ENCODE data around the gene ELOVL5.

The ELOVL5 gene

DNA sequence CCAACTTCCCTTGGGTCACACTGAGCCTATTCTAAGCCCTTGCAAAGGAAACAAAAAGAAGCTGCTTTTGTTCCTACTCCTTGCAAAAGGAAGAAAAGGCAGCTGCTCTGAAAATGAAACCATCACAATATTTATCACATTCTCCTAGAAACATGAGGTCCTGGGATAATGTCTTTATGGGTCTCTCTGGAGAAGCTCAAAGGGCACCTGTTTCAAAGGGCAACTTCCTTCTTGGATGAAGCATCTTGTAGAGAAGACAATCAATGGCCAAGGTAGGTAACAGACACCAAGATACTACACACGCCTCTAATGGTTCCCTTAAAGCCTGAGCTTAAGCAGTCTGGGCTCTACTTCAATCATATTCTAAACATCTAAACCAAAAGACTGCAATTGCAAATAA lies 10.4 kb downstream of the ELOVL5 start:
- H2BK120ac ChIP-seq (ENCODE audit: low read depth, low read length) = no peak overlapping the region
- H3K36me3 ChIP-seq (ENCODE audit: control insufficient read depth in 1 of 2, insufficient read depth in 2 of 2, low read depth in 1 of 2, low read length in 2 of 2) = peaks cover 4 to 11% of the 10 kb centered on the region in 2 experiments
- H4K8ac ChIP-seq (ENCODE audit: low read length) = no peak overlapping the region
- H3K18ac ChIP-seq (ENCODE audit: low read depth in 1 of 2, low read length in 2 of 2) = no peak overlapping the region
- H3K27me3 ChIP-seq (ENCODE audit: control insufficient read depth in 1 of 2, insufficient read depth in 1 of 2, low read length in 2 of 2) = no peaks in the 10 kb centered on the region
- H2BK12ac ChIP-seq (ENCODE audit: low read length in 2 of 2) = no peak overlapping the region
- H3K23ac ChIP-seq (ENCODE audit: low read length in 2 of 2) = no peak overlapping the region
- DNase-seq = no peak
- H3K9ac ChIP-seq (ENCODE audit: low read length) = no peak overlapping the region
- no peaks in the 10 kb centered on the region for H3K4me1 ChIP-seq (ENCODE audit: control insufficient read depth, insufficient read depth, low read depth, low read length)
- no peak overlapping the region for H3K4me3 ChIP-seq (ENCODE audit: insufficient read depth in 1 of 2, low read depth in 1 of 2, low read length in 2 of 2)
- peaks cover 30% of the 10 kb centered on the region for H3K79me1 ChIP-seq (replicated peaks; ENCODE audit: low read length, poor library complexity, severe bottlenecking)
- no peak overlapping the region for H3K4me2 ChIP-seq (ENCODE audit: low read length, poor library complexity, severe bottlenecking)
- no peak overlapping the region for H3K14ac ChIP-seq (ENCODE audit: low read length in 2 of 2)
- no peak overlapping the region for H2AFZ ChIP-seq (ENCODE audit: low read depth, low read length)
- 100% methylated on average over 1 of the region's 1 CpG for WGBS
- H3K27ac ChIP-seq (ENCODE audit: low read length, poor library complexity, severe bottlenecking) = no peak overlapping the region
- no peak overlapping the region for H2BK15ac ChIP-seq (ENCODE audit: low read depth, poor library complexity, severe bottlenecking)
- no peaks in the 10 kb centered on the region for H3K9me3 ChIP-seq (ENCODE audit: control insufficient read depth, low read length)
- H4K91ac ChIP-seq (ENCODE audit: low read length) = no peak overlapping the region
- no peak overlapping the region for H2BK5ac ChIP-seq (ENCODE audit: low read depth, low read length, poor library complexity, severe bottlenecking)
- no peak overlapping the region for H3K4ac ChIP-seq (ENCODE audit: low read depth in 1 of 2, low read length in 2 of 2)
- H2AK5ac ChIP-seq (ENCODE audit: low read length, severe bottlenecking) = no peak overlapping the region

DNA sequence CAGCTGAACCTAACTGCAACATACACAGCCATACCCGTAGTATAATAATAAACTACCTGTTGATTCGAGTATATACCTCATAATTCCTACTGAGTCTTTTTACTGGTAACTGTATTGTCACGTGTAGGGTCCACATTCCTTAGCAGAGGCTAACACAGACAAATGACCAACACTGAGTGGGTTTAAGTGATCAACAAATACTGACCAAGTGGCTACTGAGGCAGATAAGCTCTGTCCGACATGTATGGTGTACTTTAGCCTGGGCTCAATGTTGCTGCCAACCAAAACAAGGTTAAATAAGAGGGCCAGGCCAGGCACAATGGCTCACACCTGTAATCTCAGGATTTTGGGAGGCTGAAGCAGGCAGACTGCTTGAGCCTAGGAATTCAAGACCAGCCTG lies 12.7 kb downstream of the ELOVL5 start:
- no peak overlapping the region for H2AK5ac ChIP-seq (ENCODE audit: low read length, severe bottlenecking)
- H3K27me3 ChIP-seq (ENCODE audit: control insufficient read depth in 1 of 2, insufficient read depth in 1 of 2, low read length in 2 of 2) = no peaks in the 10 kb centered on the region
- H3K4me2 ChIP-seq (ENCODE audit: low read length, poor library complexity, severe bottlenecking) = no peak overlapping the region
- H3K18ac ChIP-seq (ENCODE audit: low read depth in 1 of 2, low read length in 2 of 2) = no peak overlapping the region
- H2BK15ac ChIP-seq (ENCODE audit: low read depth, poor library complexity, severe bottlenecking) = no peak overlapping the region
- no peak overlapping the region for H3K14ac ChIP-seq (ENCODE audit: low read length in 2 of 2)
- H3K36me3 ChIP-seq (ENCODE audit: control insufficient read depth in 1 of 2, insufficient read depth in 2 of 2, low read depth in 1 of 2, low read length in 2 of 2) = peaks cover 4 to 11% of the 10 kb centered on the region in 2 experiments
- 96% methylated on average over 4 of the region's 4 CpGs for WGBS
- peaks cover 31% of the 10 kb centered on the region for H3K79me1 ChIP-seq (replicated peaks; ENCODE audit: low read length, poor library complexity, severe bottlenecking)
- H4K91ac ChIP-seq (ENCODE audit: low read length) = no peak overlapping the region
- H3K4ac ChIP-seq (ENCODE audit: low read depth in 1 of 2, low read length in 2 of 2) = no peak overlapping the region
- H2BK5ac ChIP-seq (ENCODE audit: low read depth, low read length, poor library complexity, severe bottlenecking) = no peak overlapping the region
- no peak overlapping the region for H4K8ac ChIP-seq (ENCODE audit: low read length)
- no peak overlapping the region for H3K4me3 ChIP-seq (ENCODE audit: insufficient read depth in 1 of 2, low read depth in 1 of 2, low read length in 2 of 2)
- H3K9ac ChIP-seq (ENCODE audit: low read length) = no peak overlapping the region
- no peak overlapping the region for H2BK12ac ChIP-seq (ENCODE audit: low read length in 2 of 2)
- no peak overlapping the region for H2BK120ac ChIP-seq (ENCODE audit: low read depth, low read length)
- H3K27ac ChIP-seq (ENCODE audit: low read length, poor library complexity, severe bottlenecking) = no peak overlapping the region
- H2AFZ ChIP-seq (ENCODE audit: low read depth, low read length) = no peak overlapping the region
- H3K4me1 ChIP-seq (ENCODE audit: control insufficient read depth, insufficient read depth, low read depth, low read length) = no peaks in the 10 kb centered on the region
- H3K9me3 ChIP-seq (ENCODE audit: control insufficient read depth, low read length) = no peaks in the 10 kb centered on the region
- DNase-seq = no peak
- H3K23ac ChIP-seq (ENCODE audit: low read length in 2 of 2) = no peak overlapping the region

DNA sequence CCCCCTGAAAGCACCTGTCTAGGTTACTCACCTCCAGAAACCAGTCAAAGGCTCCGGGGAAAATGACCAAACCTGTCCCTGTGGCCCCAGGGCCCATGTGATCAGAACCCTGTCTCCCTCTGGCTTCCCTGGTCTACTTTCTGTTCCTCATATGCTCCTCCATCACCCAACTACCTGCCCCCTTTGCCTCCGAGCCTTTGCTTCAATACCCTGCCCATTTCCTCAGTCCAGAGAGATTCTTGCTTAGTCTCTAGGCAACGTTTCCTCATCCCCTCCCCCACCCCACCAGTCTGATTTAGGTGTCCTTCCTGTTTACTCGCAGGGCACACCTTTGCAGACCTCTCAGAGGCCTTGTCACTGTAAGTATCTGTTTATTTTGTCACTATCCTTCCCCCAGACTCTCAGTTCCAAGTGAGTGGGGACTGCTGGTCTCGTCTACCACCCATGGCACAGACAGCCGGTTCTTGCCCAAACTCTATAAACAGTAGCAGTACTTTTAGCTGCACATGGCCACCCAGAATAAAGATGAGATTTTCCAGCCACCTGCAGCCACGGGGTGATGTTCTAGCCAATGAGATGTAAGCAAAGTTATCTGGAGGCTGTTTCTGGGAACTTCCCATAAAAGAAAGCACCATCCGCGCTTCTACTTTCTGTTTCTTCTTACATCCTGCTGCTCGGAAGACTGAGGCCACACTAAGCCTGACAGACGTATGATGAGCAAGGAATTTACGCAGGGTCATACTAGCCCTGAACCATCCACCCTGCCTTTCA lies 13.3 kb downstream of the ELOVL5 start:
- no peak overlapping the region for H2BK15ac ChIP-seq (ENCODE audit: low read depth, poor library complexity, severe bottlenecking)

DNA sequence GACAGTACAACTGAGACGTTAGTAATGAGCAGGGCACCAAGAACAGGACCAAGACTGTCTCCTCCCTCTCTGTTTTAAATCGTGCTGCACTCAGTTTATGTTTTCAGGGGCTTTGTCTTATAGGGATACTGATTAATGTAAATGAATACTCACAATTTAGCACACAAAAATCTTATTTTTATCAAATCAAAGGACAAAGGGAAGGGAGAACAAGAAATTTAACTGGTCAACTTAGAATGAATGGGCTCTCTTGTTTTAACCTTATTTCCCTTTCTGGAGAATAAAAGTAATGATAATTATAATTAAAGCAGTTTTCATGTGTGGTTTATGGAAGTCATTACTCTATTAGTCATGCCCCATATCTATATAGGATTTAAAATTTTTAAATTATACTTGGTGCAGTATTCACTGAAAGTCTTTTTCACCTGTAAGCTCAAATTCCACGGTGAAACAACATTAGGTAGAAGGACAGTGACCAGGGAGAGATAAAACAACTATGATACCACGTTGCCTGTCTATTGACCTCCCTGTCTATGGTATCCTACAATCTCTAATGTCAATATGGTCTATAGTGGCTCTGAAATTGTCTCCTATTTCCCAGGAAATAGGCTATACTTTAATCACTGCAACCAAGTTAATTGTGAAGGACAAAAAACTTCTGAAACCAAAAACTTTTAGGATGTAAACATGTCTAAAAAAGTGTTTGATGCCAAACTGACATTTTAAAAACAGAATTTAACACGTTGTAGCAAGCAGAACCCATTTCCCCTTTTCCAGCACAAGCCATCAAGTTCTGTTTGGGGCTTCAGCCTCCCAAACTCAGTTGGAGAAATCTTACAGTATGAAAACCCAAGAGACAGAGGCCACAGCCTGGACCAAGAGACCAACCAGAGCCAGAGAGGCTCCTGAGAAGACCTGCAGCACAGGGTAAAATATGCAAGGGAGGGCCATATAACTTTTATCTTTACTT lies 15.0 kb downstream of the ELOVL5 start:
- H2BK5ac ChIP-seq (ENCODE audit: low read depth, low read length, poor library complexity, severe bottlenecking) = no peak overlapping the region
- H2AK5ac ChIP-seq (ENCODE audit: low read length, severe bottlenecking) = no peak overlapping the region
- no peak overlapping the region for H2AFZ ChIP-seq (ENCODE audit: low read depth, low read length)
- H3K4ac ChIP-seq (ENCODE audit: low read depth in 1 of 2, low read length in 2 of 2) = no peak overlapping the region
- no peaks in the 10 kb centered on the region for H3K27me3 ChIP-seq (ENCODE audit: control insufficient read depth in 1 of 2, insufficient read depth in 1 of 2, low read length in 2 of 2)
- no peak overlapping the region for H3K4me2 ChIP-seq (ENCODE audit: low read length, poor library complexity, severe bottlenecking)
- H3K4me3 ChIP-seq (ENCODE audit: insufficient read depth in 1 of 2, low read depth in 1 of 2, low read length in 2 of 2) = no peak overlapping the region
- H3K4me1 ChIP-seq (ENCODE audit: control insufficient read depth, insufficient read depth, low read depth, low read length) = no peaks in the 10 kb centered on the region
- H3K9ac ChIP-seq (ENCODE audit: low read length) = no peak overlapping the region
- no peak for DNase-seq
- no peak overlapping the region for H3K18ac ChIP-seq (ENCODE audit: low read depth in 1 of 2, low read length in 2 of 2)
- peaks cover 4 to 11% of the 10 kb centered on the region in 2 experiments for H3K36me3 ChIP-seq (ENCODE audit: control insufficient read depth in 1 of 2, insufficient read depth in 2 of 2, low read depth in 1 of 2, low read length in 2 of 2)
- no peaks in the 10 kb centered on the region for H3K9me3 ChIP-seq (ENCODE audit: control insufficient read depth, low read length)
- no peak overlapping the region for H2BK12ac ChIP-seq (ENCODE audit: low read length in 2 of 2)
- H4K91ac ChIP-seq (ENCODE audit: low read length) = no peak overlapping the region
- no peak overlapping the region for H2BK15ac ChIP-seq (ENCODE audit: low read depth, poor library complexity, severe bottlenecking)
- no peak overlapping the region for H3K27ac ChIP-seq (ENCODE audit: low read length, poor library complexity, severe bottlenecking)
- no peak overlapping the region for H4K8ac ChIP-seq (ENCODE audit: low read length)
- no peak overlapping the region for H3K14ac ChIP-seq (ENCODE audit: low read length in 2 of 2)
- no peak overlapping the region for H2BK120ac ChIP-seq (ENCODE audit: low read depth, low read length)
- WGBS = 97% methylated on average over 3 of the region's 5 CpGs
- H3K79me1 ChIP-seq (replicated peaks; ENCODE audit: low read length, poor library complexity, severe bottlenecking) = peaks cover 30% of the 10 kb centered on the region
- H3K23ac ChIP-seq (ENCODE audit: low read length in 2 of 2) = no peak overlapping the region

More for the DNA sequence above, 13.3 kb downstream of the ELOVL5 start:
- Histone ChIP-seq H2BK12ac (ENCODE audit: low read length in 2 of 2) (no peak overlapping the region), H3K4me3 (ENCODE audit: insufficient read depth in 1 of 2, low read depth in 1 of 2, low read length in 2 of 2) (no peak overlapping the region), H3K14ac (ENCODE audit: low read length in 2 of 2) (no peak overlapping the region), H3K4ac (ENCODE audit: low read depth in 1 of 2, low read length in 2 of 2) (no peak overlapping the region), H4K8ac (ENCODE audit: low read length) (no peak overlapping the region), H3K27ac (ENCODE audit: low read length, poor library complexity, severe bottlenecking) (no peak overlapping the region), H3K36me3 (ENCODE audit: control insufficient read depth in 1 of 2, insufficient read depth in 2 of 2, low read depth in 1 of 2, low read length in 2 of 2) (peaks cover 4 to 11% of the 10 kb centered on the region in 2 experiments), H3K27me3 (ENCODE audit: control insufficient read depth in 1 of 2, insufficient read depth in 1 of 2, low read length in 2 of 2) (no peaks in the 10 kb centered on the region), H3K9ac (ENCODE audit: low read length) (no peak overlapping the region), H2AFZ (ENCODE audit: low read depth, low read length) (no peak overlapping the region), H2BK120ac (ENCODE audit: low read depth, low read length) (no peak overlapping the region), H2AK5ac (ENCODE audit: low read length, severe bottlenecking) (no peak overlapping the region), H3K23ac (ENCODE audit: low read length in 2 of 2) (no peak overlapping the region), H3K4me2 (ENCODE audit: low read length, poor library complexity, severe bottlenecking) (no peak overlapping the region), H4K91ac (ENCODE audit: low read length) (no peak overlapping the region), H2BK5ac (ENCODE audit: low read depth, low read length, poor library complexity, severe bottlenecking) (no peak overlapping the region), H3K79me1 (replicated peaks; ENCODE audit: low read length, poor library complexity, severe bottlenecking) (peaks cover 31% of the 10 kb centered on the region), H3K4me1 (ENCODE audit: control insufficient read depth, insufficient read depth, low read depth, low read length) (no peaks in the 10 kb centered on the region), H3K9me3 (ENCODE audit: control insufficient read depth, low read length) (no peaks in the 10 kb centered on the region), H3K18ac (ENCODE audit: low read depth in 1 of 2, low read length in 2 of 2) (no peak overlapping the region)
- 85% methylated on average over 12 of the region's 12 CpGs for WGBS
- DNase-seq = no peak
